GM19351 (cell line): ENCODE data around the gene PFKM.
"Not testable (repeated sequence)": the region's sequence is repeated elsewhere in the genome, so short reads cannot be mapped to it uniquely, and the experiment has no call there.

Source experiments
- ATAC-seq: cut with Tn5 transposase; IDR thresholded peaks from one replicate; pipeline ENCODE4 v1.9.1; 2021; ENCODE audit warnings: mild to moderate bottlenecking, moderate library complexity; ENCODE audit not compliant: unreplicated experiment

The PFKM gene

GRCh38 chr12:48110691-48111311 is 8.4 kb upstream of the PFKM start:
- ATAC-seq: no peak

GRCh38 chr12:48111312-48111693 is 7.9 kb upstream of the PFKM start:
- ATAC-seq: not testable (repeated sequence)

- ATAC-seq: no peak
Measured at GRCh38 chr12:48115957-48116356, 3.2 kb upstream of the PFKM start.

- ATAC-seq: no peak
Measured at GRCh38 chr12:48118284-48118871, 786 bp upstream of the PFKM start.

- no peak for ATAC-seq
Measured at GRCh38 chr12:48119834-48120195, 651 bp downstream of the PFKM start.

GRCh38 chr12:48121522-48121921 is 2.4 kb downstream of the PFKM start:
- no peak for ATAC-seq

GRCh38 chr12:48122065-48122834 is 3.1 kb downstream of the PFKM start:
- ATAC-seq: no peak

GRCh38 chr12:48123169-48123568 is 4.0 kb downstream of the PFKM start:
- no peak for ATAC-seq

GRCh38 chr12:48125542-48125941 is 6.4 kb downstream of the PFKM start:
- ATAC-seq: not testable (repeated sequence)

GRCh38 chr12:48125985-48126384 is 6.8 kb downstream of the PFKM start:
- no peak for ATAC-seq

- no peak for ATAC-seq
Measured at GRCh38 chr12:48126953-48127630, 7.9 kb downstream of the PFKM start.

GRCh38 chr12:48128800-48129199 is 9.6 kb downstream of the PFKM start:
- ATAC-seq: no peak

- ATAC-seq: no peak
Measured at GRCh38 chr12:48129376-48129775, 10.2 kb downstream of the PFKM start.

GRCh38 chr12:48131517-48131916 is 12.4 kb downstream of the PFKM start:
- no peak for ATAC-seq

GRCh38 chr12:48132826-48133225 is 13.7 kb downstream of the PFKM start:
- ATAC-seq: no peak

GRCh38 chr12:48135027-48135426 is 15.9 kb downstream of the PFKM start:
- ATAC-seq: no peak

- ATAC-seq: no peak
Measured at GRCh38 chr12:48142818-48143674, 23.9 kb downstream of the PFKM start.

- no peak for ATAC-seq
Measured at GRCh38 chr12:48143898-48144297, 24.7 kb downstream of the PFKM start.

- no peak for ATAC-seq
Measured at GRCh38 chr12:48145981-48146380, 26.8 kb downstream of the PFKM start.

GRCh38 chr12:48151103-48151771 is 32.1 kb downstream of the PFKM start:
- ATAC-seq: no peak
